ENCODE results near the gene KRTAP4-11.
"Not testable (repeated sequence)": the region's sequence is repeated elsewhere in the genome, so short reads cannot be mapped to it uniquely, and the experiment has no call there.

The KRTAP4-11 gene

DNA sequence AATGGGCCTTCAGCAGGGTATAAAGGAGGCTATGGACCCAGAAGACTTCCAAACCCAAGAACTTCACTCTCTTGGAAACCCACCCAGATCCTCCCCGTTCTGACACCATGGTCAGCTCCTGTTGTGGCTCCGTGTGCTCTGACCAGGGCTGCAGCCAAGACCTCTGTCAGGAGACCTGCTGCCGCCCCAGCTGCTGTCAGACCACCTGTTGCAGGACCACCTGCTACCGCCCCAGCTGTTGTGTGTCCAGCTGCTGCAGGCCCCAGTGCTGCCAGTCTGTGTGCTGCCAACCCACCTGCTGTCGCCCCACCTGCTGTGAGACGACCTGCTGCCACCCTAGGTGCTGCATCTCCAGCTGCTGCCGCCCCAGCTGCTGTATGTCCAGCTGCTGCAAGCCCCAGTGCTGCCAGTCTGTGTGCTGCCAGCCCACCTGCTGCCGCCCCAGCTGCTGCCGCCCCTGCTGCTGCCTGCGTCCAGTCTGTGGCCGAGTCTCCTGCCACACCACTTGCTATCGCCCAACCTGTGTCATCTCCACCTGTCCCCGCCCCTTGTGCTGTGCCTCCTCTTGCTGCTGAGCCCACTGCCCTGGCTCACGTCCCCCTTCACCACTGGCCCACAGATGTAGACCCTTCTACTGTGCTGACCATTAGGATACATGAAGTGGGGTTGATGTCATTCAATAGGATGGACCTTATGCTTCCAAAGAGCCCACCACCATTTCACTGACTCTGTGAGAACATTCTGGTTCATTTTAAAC, 33.9 kb downstream of the KRTAP4-11 start, which contains the start of gene KRTAP4-7:
Gene KRTAP4-7 (plus strand): TSS at position 51 of the 757 bp plus-strand sequence. CDS start 57 bp downstream, at position 108.
- not testable (repeated sequence) for DNase-seq (ENCODE audit: low read depth in 1 of 2, low spot score in 1 of 2)

DNA sequence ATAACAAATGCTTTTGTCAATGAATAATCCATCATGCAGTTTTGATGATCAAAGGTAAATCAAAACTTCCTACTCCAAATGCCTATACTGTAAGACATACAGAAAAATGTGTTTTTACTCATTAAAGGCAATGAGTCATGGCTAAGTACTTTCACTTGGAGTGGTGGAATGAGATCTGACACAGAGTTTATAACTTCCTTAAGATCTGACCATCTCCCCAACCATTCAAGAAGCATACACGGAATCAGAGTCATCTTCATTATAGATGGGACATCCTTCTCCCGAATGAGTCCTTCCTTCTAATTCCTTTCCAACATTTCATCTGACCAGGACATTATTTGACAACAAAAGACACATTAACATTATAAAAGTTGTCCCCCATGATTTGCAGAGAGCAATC, 34.7 kb downstream of the KRTAP4-11 start:
- not testable (repeated sequence) for DNase-seq (ENCODE audit: low read depth in 1 of 2, low spot score in 1 of 2)

DNA sequence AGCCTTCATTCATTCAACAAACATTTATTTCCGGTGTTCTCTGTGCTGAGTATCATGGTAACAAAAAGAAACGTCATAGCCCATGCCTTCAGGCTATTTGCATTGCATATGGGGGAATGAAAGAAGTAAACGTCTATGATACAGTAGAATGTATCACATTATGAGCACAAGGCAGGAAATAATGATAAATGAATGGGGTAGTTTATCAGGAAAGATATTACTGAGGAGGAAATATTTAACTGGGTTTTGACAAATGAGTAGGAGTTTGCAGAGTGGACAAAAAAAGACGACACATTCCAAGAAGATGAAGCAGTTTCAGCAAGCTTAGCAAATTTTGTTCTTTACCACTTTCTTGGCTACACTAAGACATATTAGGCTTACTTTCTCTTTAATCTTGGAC, 35.5 kb downstream of the KRTAP4-11 start:
- DNase-seq (ENCODE audit: low read depth in 1 of 2, low spot score in 1 of 2), result no peak

DNA sequence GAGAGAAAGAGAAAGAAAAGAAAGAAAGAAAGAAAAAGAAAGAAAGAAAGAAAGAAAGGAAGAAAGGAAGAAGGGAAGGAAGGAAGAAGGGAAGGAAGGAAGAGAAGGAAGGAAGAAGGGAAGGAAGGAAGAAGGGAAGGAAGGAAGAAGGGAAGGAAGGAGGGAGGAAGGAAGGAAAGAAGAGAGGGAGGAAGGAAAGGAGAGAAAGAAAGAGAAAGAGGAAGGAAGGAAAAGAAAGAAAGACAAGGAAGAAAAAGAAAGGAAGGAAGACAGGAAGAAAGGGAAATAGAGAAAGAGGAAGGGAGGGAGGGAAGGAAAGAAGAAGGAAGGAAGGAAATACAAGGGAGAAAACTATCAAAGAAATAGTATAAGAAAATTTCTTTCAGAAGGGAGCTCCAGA, 41.4 kb downstream of the KRTAP4-11 start:
- no peak for DNase-seq (ENCODE audit: low read depth in 1 of 2, low spot score in 1 of 2)

DNA sequence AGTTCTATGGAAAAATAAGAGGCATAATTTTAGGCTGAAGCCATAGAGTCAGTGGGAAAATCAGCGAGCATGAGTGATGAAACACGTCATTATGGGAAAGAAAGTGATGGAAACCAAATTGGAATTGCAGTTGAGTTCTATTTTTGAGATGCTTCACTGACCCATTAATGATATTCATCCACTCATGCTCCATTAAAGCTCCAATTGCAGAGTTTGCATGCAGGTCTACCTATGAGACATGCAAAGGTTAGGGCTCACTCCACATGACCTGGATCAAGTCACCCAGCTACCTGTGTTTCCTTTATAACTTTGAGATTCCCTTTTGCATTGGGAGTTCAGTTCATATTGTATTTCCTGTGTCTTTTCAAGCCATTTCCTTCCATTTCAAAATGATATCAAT, 44.5 kb downstream of the KRTAP4-11 start:
- DNase-seq (ENCODE audit: low read depth in 1 of 2, low spot score in 1 of 2), result no peak

DNA sequence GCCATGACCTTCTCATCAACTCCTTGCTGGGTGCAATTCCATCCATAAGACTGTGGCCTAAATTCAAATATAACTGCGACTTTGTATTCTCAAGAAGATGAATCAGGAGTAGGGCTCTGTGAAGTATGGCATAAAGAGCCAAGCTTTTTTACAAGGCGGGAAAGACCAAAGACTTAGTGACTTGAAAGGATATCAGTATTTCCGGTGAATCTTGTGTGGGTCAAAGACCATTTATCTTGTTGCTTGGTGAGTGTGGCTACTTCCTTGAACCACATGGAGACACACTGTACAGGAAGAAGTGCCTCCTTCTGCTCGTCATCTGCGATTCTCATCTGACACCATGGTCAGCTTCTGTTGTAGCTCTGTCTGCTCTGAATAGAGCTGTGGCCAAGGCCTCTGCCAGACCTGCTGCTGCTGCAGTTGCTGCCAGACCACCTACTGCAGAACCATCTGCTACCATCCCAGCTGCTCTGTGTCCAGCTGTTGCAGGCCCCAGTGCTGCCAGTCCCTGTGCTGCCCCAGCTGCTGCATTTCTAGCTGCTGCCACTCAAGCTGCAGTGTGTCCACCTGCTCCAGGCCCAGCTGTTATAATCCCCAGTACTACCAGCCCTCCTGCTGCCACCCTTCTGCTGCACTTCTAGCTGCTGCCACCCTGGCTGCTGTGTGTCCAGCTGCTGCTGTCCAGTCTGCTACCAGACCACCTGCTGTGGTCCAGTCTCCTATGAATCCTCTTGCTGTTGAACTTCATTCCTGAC, 46.4 kb downstream of the KRTAP4-11 start:
- DNase-seq (ENCODE audit: low read depth in 1 of 2, low spot score in 1 of 2), result no peak

DNA sequence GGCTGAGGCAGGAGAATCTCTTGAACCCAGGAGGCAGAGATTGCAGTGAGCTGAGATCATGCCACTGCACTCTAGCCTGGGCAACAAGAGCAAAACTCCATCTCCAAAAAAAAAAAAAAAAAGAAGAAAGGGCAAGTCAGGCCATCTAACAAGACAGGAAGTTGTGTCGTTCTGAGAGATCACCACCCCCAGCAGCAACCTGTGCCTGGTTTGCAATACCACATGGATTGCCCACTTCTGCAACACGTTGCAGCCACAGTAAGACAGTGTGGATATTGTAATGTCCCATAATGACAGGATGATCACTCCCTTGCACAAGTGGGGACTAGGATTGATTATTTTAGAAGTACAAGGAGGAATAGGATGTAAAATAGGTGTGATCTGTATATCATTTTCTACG, 49.1 kb downstream of the KRTAP4-11 start:
- DNase-seq (ENCODE audit: low read depth in 1 of 2, low spot score in 1 of 2), result no peak

DNA sequence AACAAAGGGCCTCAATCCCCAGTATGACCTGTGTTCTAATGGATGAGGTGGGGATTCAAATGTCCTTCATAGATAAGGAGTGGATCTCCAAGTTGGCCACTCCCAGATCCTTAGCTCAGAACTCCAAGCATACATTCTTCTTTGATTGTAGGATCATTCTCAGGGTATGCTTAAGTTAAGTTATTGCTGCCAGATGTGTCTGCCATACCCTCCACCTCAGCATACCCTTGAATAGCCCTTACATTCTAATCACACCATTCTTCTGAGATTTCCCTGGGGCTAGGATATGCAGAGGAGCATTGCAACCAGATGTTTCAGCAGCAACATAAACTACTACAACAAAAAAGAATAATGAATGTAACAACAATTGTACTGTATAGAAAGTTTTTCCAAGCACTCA, 50.9 kb downstream of the KRTAP4-11 start:
- no peak for DNase-seq (ENCODE audit: low read depth in 1 of 2, low spot score in 1 of 2)
